GM21723 (cell line): Measurements from ENCODE around the gene HNF4A.
"Not testable (repeated sequence)": the region's sequence is repeated elsewhere in the genome, so short reads cannot be mapped to it uniquely, and the experiment has no call there.

Experiments used
- ATAC-seq: cut with Tn5 transposase; IDR thresholded peaks from one replicate; pipeline ENCODE4 v1.9.1; 2021; ENCODE audit warnings: mild to moderate bottlenecking, moderate library complexity; ENCODE audit not compliant: unreplicated experiment

HNF4A gene

GRCh38 chr20:44463466-44463865 is 108.0 kb downstream of the HNF4A start:
- ATAC-seq, result no peak

GRCh38 chr20:44464514-44464913 is 109.0 kb downstream of the HNF4A start:
- ATAC-seq, result no peak

- no peak for ATAC-seq
Observed at GRCh38 chr20:44465001-44465560, 109.6 kb downstream of the HNF4A start.

- ATAC-seq, result no peak
Observed at GRCh38 chr20:44467289-44467883, 111.9 kb downstream of the HNF4A start.

- no peak for ATAC-seq
Observed at GRCh38 chr20:44468044-44468782, 112.7 kb downstream of the HNF4A start.

- ATAC-seq, result no peak
Observed at GRCh38 chr20:44470327-44470726, 114.8 kb downstream of the HNF4A start.

- ATAC-seq, result no peak
Observed at GRCh38 chr20:44471481-44471882, 116.0 kb downstream of the HNF4A start.

GRCh38 chr20:44472283-44472682 is 116.8 kb downstream of the HNF4A start:
- ATAC-seq, result not testable (repeated sequence)

GRCh38 chr20:44475372-44475693 is 119.8 kb downstream of the HNF4A start:
- no peak for ATAC-seq

GRCh38 chr20:44475694-44476560 is 120.4 kb downstream of the HNF4A start, which contains the start of gene TTPAL:
Gene TTPAL, plus strand, starts transcription at chr20:44475874. Its CDS starts 4,126 bp downstream, at chr20:44480000.
- peak; percentile 96 for ATAC-seq

- no peak for ATAC-seq
Observed at GRCh38 chr20:44477151-44477550, 121.7 kb downstream of the HNF4A start.

- ATAC-seq, result no peak
Observed at GRCh38 chr20:44478206-44478605, 122.7 kb downstream of the HNF4A start.

- no peak for ATAC-seq
Observed at GRCh38 chr20:44479643-44480042, 124.1 kb downstream of the HNF4A start.

- no peak for ATAC-seq
Observed at GRCh38 chr20:44480097-44480496, 124.6 kb downstream of the HNF4A start.

GRCh38 chr20:44481719-44482416 is 126.4 kb downstream of the HNF4A start:
- no peak for ATAC-seq

GRCh38 chr20:44483112-44483511 is 127.6 kb downstream of the HNF4A start:
- no peak for ATAC-seq
